Progenitor cell of endocrine pancreas (in vitro differentiated cells): ENCODE data around the gene ADCY3. TPM values are rescaled to one million over a fixed set of nuclear protein-coding genes. Genes with fewer than 3 reads are reported as not detected.

Source experiments
- DNase-seq: peaks from one replicate; pipeline ENCODE4 v3.0.0; 2021; ENCODE audit warnings: low spot score; ENCODE audit not compliant: unreplicated experiment
- H3K27ac Mint-ChIP-seq: 2 replicates; pipeline ENCODE4 v1.8.0; 2021; ENCODE audit warnings: mild to moderate bottlenecking, moderate library complexity, mixed read lengths
- H3K27me3 Mint-ChIP-seq: 2 replicates; pipeline ENCODE4 v1.8.0; 2021; ENCODE audit warnings: mixed read lengths
- H3K36me3 Mint-ChIP-seq: 2 replicates; pipeline ENCODE4 v1.8.0; 2022; ENCODE audit warnings: mixed read lengths; ENCODE audit not compliant: insufficient read depth
- H3K4me1 Mint-ChIP-seq: 2 replicates; pipeline ENCODE4 v1.8.0; 2021; ENCODE audit warnings: low read depth, mixed read lengths
- H3K4me3 Mint-ChIP-seq: 2 replicates; pipeline ENCODE4 v1.8.0; 2021; ENCODE audit warnings: low read depth, mild to moderate bottlenecking, moderate library complexity, mixed read lengths
- H3K9me3 Mint-ChIP-seq: 2 replicates; pipeline ENCODE4 v1.8.0; 2021; ENCODE audit warnings: low read depth, mixed read lengths
- total RNA-seq: library from RNA; stranded (reverse); gene quantifications from 2 replicates; pipeline ENCODE4 v1.2.1, GENCODE V29; 2021
- TF ChIP-seq, protein P1 (sequence below): fragments of 200-600 bp; sonication (generic); IDR thresholded peaks from one replicate; pipeline ENCODE4 v1.5.0; 2021; ENCODE audit warnings: antibody characterized with exemption, mild to moderate bottlenecking; ENCODE audit not compliant: unreplicated experiment

The ADCY3 gene
- total RNA-seq, 1 donor from 2014 or later: 22.6 TPM

DNA sequence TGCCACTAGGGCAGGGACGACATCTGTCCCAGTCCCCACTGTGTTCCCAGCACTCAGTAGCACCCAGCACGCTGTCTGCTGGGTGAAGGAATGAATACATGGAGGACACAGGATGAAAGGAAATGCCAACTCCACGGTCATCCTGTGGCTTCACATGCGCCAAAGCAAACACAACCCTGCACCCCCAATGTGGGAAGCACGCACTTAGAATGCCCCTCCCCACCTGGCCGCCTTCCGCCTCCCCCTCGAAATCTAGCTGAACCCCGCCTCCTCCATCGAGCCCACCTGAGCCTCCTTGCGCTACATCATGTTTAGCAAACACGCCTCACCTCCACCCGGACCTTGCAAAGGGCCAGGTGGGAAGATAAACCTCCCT is 33.9 kb downstream of the ADCY3 start:
- H3K4me3 Mint-ChIP-seq: no peak overlapping the region
- H3K27ac Mint-ChIP-seq: no peak overlapping the region

DNA sequence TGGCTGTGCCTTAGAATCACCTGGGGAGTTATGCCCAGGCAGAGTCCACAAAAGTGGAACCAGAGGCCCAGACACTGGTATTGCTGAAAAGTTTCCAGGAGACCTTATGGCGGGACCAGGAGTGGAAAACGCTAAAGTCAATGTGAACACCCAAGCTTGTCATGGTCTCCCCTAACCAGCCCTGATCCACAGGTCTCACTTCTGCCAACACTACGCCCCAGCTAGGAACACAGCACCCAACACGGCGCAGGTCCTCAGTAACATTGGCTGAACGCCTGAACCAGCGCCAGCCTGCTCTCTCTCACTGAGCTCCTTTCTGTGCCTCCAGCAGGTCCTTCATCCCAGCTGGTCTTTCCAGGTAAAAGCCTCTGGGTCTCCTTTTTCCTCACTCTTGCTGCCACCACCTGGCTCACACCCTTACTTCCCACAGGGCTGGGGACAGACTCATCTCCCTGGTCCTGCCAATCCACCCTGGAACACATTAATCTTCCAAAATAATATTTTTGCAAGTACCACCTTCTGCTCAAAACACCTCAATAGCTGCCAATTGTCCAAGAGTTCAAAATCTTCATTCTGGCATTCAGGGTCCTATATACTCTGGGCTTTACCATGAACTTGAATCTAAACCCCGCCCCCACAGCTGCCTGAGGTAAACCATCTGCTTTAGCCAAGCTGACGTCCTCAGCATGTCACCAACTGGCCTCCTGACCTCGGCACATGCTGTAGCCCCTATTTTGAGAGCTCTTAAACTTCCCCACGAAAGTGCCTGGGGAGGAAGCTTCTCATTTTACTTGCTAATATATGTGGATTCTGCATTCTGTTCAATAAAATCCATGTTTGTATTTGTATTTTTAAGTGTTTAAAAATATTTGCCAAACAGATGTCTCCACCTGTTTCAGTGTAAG is 34.6 kb downstream of the ADCY3 start:
- peak overlapping the region; percentile 75 for H3K27ac Mint-ChIP-seq
- no peaks in the 10 kb centered on the region for H3K4me1 Mint-ChIP-seq
- DNase-seq: no peak
- TF ChIP-seq, protein P1, sequence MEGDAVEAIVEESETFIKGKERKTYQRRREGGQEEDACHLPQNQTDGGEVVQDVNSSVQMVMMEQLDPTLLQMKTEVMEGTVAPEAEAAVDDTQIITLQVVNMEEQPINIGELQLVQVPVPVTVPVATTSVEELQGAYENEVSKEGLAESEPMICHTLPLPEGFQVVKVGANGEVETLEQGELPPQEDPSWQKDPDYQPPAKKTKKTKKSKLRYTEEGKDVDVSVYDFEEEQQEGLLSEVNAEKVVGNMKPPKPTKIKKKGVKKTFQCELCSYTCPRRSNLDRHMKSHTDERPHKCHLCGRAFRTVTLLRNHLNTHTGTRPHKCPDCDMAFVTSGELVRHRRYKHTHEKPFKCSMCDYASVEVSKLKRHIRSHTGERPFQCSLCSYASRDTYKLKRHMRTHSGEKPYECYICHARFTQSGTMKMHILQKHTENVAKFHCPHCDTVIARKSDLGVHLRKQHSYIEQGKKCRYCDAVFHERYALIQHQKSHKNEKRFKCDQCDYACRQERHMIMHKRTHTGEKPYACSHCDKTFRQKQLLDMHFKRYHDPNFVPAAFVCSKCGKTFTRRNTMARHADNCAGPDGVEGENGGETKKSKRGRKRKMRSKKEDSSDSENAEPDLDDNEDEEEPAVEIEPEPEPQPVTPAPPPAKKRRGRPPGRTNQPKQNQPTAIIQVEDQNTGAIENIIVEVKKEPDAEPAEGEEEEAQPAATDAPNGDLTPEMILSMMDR: no peak
- no peaks in the 10 kb centered on the region for H3K9me3 Mint-ChIP-seq
- H3K27me3 Mint-ChIP-seq: no peaks in the 10 kb centered on the region
- no peak overlapping the region for H3K4me3 Mint-ChIP-seq
- H3K36me3 Mint-ChIP-seq: no peaks in the 10 kb centered on the region

More for the DNA sequence above, 33.9 kb downstream of the ADCY3 start:
- Mint-ChIP-seq H3K4me1 (no peaks in the 10 kb centered on the region), H3K9me3 (no peaks in the 10 kb centered on the region), H3K27me3 (no peaks in the 10 kb centered on the region), H3K36me3 (no peaks in the 10 kb centered on the region)
- TF ChIP-seq, protein P1: no peak
- DNase-seq: no peak

DNA sequence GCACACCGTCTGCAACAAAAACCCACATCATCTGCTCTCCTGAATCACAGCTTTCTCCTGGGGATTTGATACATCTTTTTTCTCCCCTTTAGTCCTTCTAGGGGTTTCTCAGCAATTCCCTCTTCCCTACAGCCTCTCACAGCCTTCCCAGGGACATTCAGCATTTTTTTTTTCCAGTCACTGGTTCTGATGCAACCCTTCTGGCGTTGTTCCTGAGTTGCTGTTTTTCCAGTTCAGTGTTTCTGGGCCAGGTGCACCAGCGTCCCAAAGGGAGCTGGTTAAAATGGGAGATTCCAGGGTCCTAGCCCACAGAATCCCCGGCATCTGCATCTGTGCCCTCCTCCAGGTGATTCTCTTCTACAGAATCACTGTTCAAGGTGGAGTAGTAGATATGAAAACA is 36.1 kb downstream of the ADCY3 start:
- Mint-ChIP-seq H3K4me1 (no peaks in the 10 kb centered on the region), H3K9me3 (no peaks in the 10 kb centered on the region), H3K4me3 (no peak overlapping the region), H3K27me3 (no peaks in the 10 kb centered on the region), H3K27ac (peak overlapping the region; percentile 27), H3K36me3 (no peaks in the 10 kb centered on the region)
- TF ChIP-seq, protein P1: no peak
- DNase-seq: no peak

DNA sequence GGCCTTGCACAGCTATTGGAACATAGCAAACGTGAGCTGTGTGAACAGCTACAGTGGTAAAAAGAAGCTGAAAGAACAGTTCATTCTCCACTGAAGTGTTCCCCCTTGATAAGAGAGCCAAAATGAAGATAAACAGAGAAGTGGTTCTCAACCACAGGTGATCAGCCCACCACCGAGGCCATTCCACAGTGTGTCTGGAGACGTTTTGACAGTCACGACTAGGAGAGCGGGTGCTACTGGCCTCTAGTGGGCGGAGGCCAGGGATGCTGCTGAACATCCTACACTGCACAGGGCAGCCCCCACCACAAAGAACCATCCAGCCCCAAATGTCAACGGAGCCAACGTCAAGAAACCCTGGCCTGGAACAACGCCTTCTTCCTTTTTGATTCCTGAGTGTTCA is 38.4 kb downstream of the ADCY3 start:
- Mint-ChIP-seq H3K27me3 (no peaks in the 10 kb centered on the region), H3K9me3 (no peaks in the 10 kb centered on the region), H3K4me3 (no peak overlapping the region), H3K27ac (no peak overlapping the region), H3K4me1 (peaks cover 2% of the 10 kb centered on the region), H3K36me3 (no peaks in the 10 kb centered on the region)
- TF ChIP-seq, protein P1: no peak
- no peak for DNase-seq

DNA sequence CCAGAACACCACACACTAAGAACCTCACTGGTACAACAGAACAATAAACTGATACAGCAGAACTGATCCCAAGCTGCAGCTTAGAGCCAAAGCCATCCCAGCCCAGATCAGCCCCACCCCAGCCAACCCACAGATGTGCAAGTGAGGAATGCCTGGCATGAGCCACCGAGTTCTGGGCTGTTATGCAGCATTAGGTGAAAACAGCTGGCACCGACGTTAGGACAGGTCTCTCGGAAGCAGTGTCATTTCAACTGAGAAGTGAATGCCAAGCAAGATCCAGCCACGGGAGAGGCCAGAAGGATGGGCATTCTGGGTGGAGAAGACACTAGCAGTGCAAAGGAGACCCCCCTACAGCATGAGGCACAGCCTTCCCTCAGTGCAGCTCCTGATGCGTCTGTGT is 38.9 kb downstream of the ADCY3 start:
- TF ChIP-seq, protein P1: no peak
- DNase-seq: no peak
- Mint-ChIP-seq H3K9me3 (no peaks in the 10 kb centered on the region), H3K27me3 (no peaks in the 10 kb centered on the region), H3K4me3 (no peak overlapping the region), H3K27ac (no peak overlapping the region), H3K36me3 (no peaks in the 10 kb centered on the region), H3K4me1 (peaks cover 2% of the 10 kb centered on the region)
